Activated CD8-positive, alpha-beta T cell treated with anti-CD3 and anti-CD28 coated beads for 36 hours (primary cell): ENCODE results near the gene IQCM. TPM values are rescaled to one million over a fixed set of nuclear protein-coding genes. Genes with fewer than 3 reads are reported as not detected.
"Not testable (repeated sequence)": the region's sequence is repeated elsewhere in the genome, so short reads cannot be mapped to it uniquely, and the experiment has no call there.

Source experiments
- ATAC-seq: fragments of 200-7000 bp; cut with Tn5 transposase; one replicate; pipeline ENCODE4 v1.10.0; 2021; ENCODE audit warnings: mild to moderate bottlenecking, moderate library complexity
- CTCF ChIA-PET: fragments of 350-600 bp; sonication (Branson Sonifier 250); formaldehyde crosslinking; loops from one replicate; lab custom pipeline; 2021; ENCODE audit warnings: antibody characterized with exemption; lab: Charles Lee
- POLR2A ChIA-PET: fragments of 350-600 bp; sonication (Branson Sonifier 250); formaldehyde crosslinking; loops from one replicate; lab custom pipeline; 2021; ENCODE audit warnings: antibody characterized with exemption; lab: Charles Lee
- DNase-seq: peaks from one replicate; pipeline ENCODE4 v3.0.0-alpha.2; 2020
- H3K27ac Mint-ChIP-seq: one replicate; pipeline ENCODE4 v1.8.0; 2021; ENCODE audit warnings: mild to moderate bottlenecking, mixed read lengths
- H3K27me3 Mint-ChIP-seq: one replicate; pipeline ENCODE4 v1.8.0; 2021; ENCODE audit warnings: mixed read lengths
- H3K36me3 Mint-ChIP-seq: one replicate; pipeline ENCODE4 v1.8.0; 2021; ENCODE audit warnings: low read depth, mixed read lengths
- H3K4me1 Mint-ChIP-seq: one replicate; pipeline ENCODE4 v1.8.0; 2021; ENCODE audit warnings: low read depth, mixed read lengths
- H3K4me3 Mint-ChIP-seq: one replicate; pipeline ENCODE4 v1.8.0; 2021; ENCODE audit warnings: mild to moderate bottlenecking, moderate library complexity, mixed read lengths
- H3K9me3 Mint-ChIP-seq: one replicate; pipeline ENCODE4 v1.8.0; 2021; ENCODE audit warnings: mixed read lengths
- CTCF ChIP-seq: fragments of 200-600 bp; IDR thresholded peaks from one replicate; pipeline ENCODE4 v1.8.0; 2022; ENCODE audit warnings: antibody characterized with exemption, mild to moderate bottlenecking
- intact Hi-C: fragments of 100-400 bp; cut with micrococcal nuclease; formaldehyde crosslinking; loops from one replicate; pipeline ENCODE4 v1.10.0; 2022
- total RNA-seq, 2 experiments: library from RNA; stranded (reverse); gene quantifications; one replicate each; pipeline ENCODE4 v1.2.3, GENCODE V29; 2021

IQCM gene
- total RNA-seq, 2 experiments from 2014 or later = not detected

GRCh38 chr4:149498246-149498645 is 317.4 kb downstream of the IQCM start:
- no peaks in the 10 kb centered on the region for H3K4me1 Mint-ChIP-seq
- TF ChIP-seq CTCF = no peak
- H3K4me3 Mint-ChIP-seq = no peak overlapping the region
- H3K27ac Mint-ChIP-seq = no peak overlapping the region
- no peaks in the 10 kb centered on the region for H3K36me3 Mint-ChIP-seq
- no peaks in the 10 kb centered on the region for H3K9me3 Mint-ChIP-seq
- DNase-seq (no peak), ATAC-seq (no peak)
- ChIA-PET CTCF (no interaction called here), POLR2A (no interaction called here)
- H3K27me3 Mint-ChIP-seq = no peaks in the 10 kb centered on the region
- intact Hi-C loops = no loop called here

- Mint-ChIP-seq H3K27ac (no peak overlapping the region), H3K4me3 (no peak overlapping the region), H3K4me1 (no peaks in the 10 kb centered on the region), H3K36me3 (no peaks in the 10 kb centered on the region), H3K9me3 (no peaks in the 10 kb centered on the region), H3K27me3 (no peaks in the 10 kb centered on the region)
- ATAC-seq (no peak), DNase-seq (no peak)
- CTCF ChIA-PET = no interaction called here
- intact Hi-C loops = no loop called here
- POLR2A ChIA-PET = no interaction called here
- TF ChIP-seq CTCF = no peak
Measured at GRCh38 chr4:149493492-149493891, 322.2 kb downstream of the IQCM start.

DNA sequence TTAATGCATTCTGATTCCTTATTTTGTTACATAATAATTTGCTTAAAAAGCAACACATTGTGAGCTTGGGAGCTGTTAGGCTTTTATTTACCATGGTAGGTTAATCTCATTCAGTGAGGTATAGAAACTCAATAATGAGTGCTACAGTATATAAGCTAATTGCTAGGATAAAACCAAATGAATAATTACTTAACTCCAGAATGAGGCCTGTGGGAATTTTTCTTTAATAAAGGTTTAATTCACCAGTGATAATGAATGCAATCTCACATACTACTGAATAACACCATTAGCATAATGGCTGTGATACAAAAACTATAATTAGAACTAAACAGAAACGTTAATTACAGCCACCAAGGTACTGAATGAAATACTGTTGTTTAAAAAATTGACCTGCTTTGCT is 326.3 kb downstream of the IQCM start:
- Mint-ChIP-seq H3K27me3 (no peaks in the 10 kb centered on the region), H3K4me1 (no peaks in the 10 kb centered on the region), H3K9me3 (no peaks in the 10 kb centered on the region), H3K27ac (no peak overlapping the region), H3K36me3 (no peaks in the 10 kb centered on the region), H3K4me3 (no peak overlapping the region)
- ChIA-PET CTCF (no interaction called here), POLR2A (no interaction called here)
- no peak for TF ChIP-seq CTCF
- no peak for ATAC-seq
- intact Hi-C loops = no loop called here
- DNase-seq = no peak

DNA sequence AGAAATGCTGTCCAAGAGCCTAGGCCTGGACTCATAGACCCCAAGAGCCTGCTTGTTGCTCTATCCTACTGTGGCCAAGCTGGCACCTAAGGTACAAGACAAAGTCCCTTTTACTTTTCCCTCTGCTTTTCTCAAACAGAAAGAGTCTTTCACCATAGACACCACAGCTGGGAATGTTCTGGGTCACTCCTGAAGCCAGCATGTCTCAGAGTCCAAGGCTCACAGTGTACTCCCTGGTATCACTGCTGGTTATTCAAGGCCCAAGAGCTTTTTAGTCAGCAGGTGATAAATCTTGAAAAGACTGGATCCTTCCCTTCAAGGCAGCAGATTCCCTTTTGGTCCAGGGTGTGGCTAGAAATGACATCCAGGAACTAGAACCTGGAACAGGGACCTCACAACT is 328.8 kb downstream of the IQCM start:
- intact Hi-C loops = no loop called here
- no peak for ATAC-seq
- no peaks in the 10 kb centered on the region for H3K36me3 Mint-ChIP-seq
- TF ChIP-seq CTCF = no peak
- H3K4me3 Mint-ChIP-seq = no peak overlapping the region
- H3K27ac Mint-ChIP-seq = no peak overlapping the region
- ChIA-PET POLR2A (no interaction called here), CTCF (no interaction called here)
- no peaks in the 10 kb centered on the region for H3K9me3 Mint-ChIP-seq
- no peaks in the 10 kb centered on the region for H3K27me3 Mint-ChIP-seq
- no peaks in the 10 kb centered on the region for H3K4me1 Mint-ChIP-seq
- no peak for DNase-seq

DNA sequence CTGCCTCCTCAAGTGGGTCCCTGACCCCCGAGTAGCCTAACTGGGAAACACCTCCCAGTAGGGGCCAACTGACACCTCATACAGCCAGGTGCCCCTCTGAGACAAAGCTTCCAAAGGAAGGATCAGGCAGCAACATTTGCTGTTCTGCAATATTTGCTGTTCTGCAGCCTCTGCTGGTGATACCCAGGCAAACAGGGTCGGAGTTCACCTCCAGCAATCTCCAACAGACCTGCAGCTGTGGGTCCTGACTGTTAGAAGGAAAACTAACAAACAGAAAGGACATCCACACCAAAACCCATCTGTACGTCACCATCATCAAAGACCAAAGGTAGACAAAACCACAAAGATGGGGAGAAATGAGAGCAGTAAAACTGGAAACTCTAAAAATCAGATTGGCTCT is 347.0 kb downstream of the IQCM start:
- H3K27ac Mint-ChIP-seq, ATAC-seq, H3K27me3 Mint-ChIP-seq, intact Hi-C loops, CTCF ChIA-PET, H3K4me1 Mint-ChIP-seq, H3K36me3 Mint-ChIP-seq, DNase-seq, H3K4me3 Mint-ChIP-seq, POLR2A ChIA-PET, H3K9me3 Mint-ChIP-seq: not testable (repeated sequence)

- H3K9me3 Mint-ChIP-seq = peaks cover 6% of the 10 kb centered on the region
- ATAC-seq = no peak
- H3K4me3 Mint-ChIP-seq = no peak overlapping the region
- intact Hi-C loops = no loop called here
- CTCF ChIA-PET = no interaction called here
- no peaks in the 10 kb centered on the region for H3K36me3 Mint-ChIP-seq
- no peak for DNase-seq
- H3K4me1 Mint-ChIP-seq = no peaks in the 10 kb centered on the region
- POLR2A ChIA-PET = no interaction called here
- H3K27me3 Mint-ChIP-seq = no peaks in the 10 kb centered on the region
- no peak overlapping the region for H3K27ac Mint-ChIP-seq
- no peak for TF ChIP-seq CTCF
Measured at GRCh38 chr4:149466446-149466845, 349.2 kb downstream of the IQCM start.
